ENCODE measurements around the gene NPY4R2. TPM values are rescaled to one million over a fixed set of nuclear protein-coding genes. Genes with fewer than 3 reads are reported as not detected.
"Not testable (repeated sequence)": the region's sequence is repeated elsewhere in the genome, so short reads cannot be mapped to it uniquely, and the experiment has no call there.

NPY4R2 gene
- total and polyA plus RNA-seq, 9 of the 15 experiments (the other 6 are each of a cell fraction or from before 2014, with no cell fraction given): not detected

- H4K20me1 ChIP-seq (replicated peaks; ENCODE audit: control insufficient read depth, insufficient read depth, low read length); H3K9me1 ChIP-seq (ENCODE audit: control insufficient read depth, insufficient read depth, low read length); H3K9ac ChIP-seq (ENCODE audit: insufficient read depth in 1 of 2, low read depth in 2 of 2, low read length in 2 of 2); H2AFZ ChIP-seq (ENCODE audit: low read depth, low read length); DNase-seq (ENCODE audit: extremely low read depth in 1 of 4, low spot score in 3 of 4); H3K27ac ChIP-seq (ENCODE audit: extremely low read depth, low read depth, low read length); POLR2A ChIA-PET; BruUV-seq (replicated peaks); H3K4me1 ChIP-seq (replicated peaks in 1 of 2; ENCODE audit: control insufficient read depth in 2 of 2, insufficient read depth in 2 of 2, low read length in 2 of 2); CTCF ChIA-PET (ENCODE audit: low intra/inter-chr PET ratio); intact Hi-C loops (cut with micrococcal nuclease); ATAC-seq; H3K4me3 ChIP-seq; H3K9me3 ChIP-seq (replicated peaks; ENCODE audit: control insufficient read depth, insufficient read depth, low read depth, low read length); H3K4me2 ChIP-seq (ENCODE audit: insufficient read depth, low read length); FAIRE-seq; H3K27me3 ChIP-seq (ENCODE audit: control insufficient read depth in 2 of 2, insufficient read depth in 2 of 2, low read length in 2 of 2); H3K79me2 ChIP-seq (ENCODE audit: control insufficient read depth, insufficient read depth, low read length); H3K36me3 ChIP-seq (ENCODE audit: control insufficient read depth, insufficient read depth, low read length): not testable (repeated sequence)
- no CpG with 5 or more reads among the region's 2 CpGs for WGBS (ENCODE audit: insufficient coverage, low coverage, missing lambda C conversion rate)
- in situ Hi-C loops (cut with MboI): loop anchor here (25.0 kb wide), 1 partner anchor 1611 kb away; the partner anchor contains the start of gene ANTXRL
These were observed 20.6 kb upstream of the NPY4R2 start for GRCh38 chr10:47897813-47898212.

- H3K4me3 ChIP-seq; H3K9ac ChIP-seq (ENCODE audit: insufficient read depth in 1 of 2, low read depth in 2 of 2, low read length in 2 of 2); H3K27ac ChIP-seq (ENCODE audit: extremely low read depth, low read depth, low read length); BruUV-seq (replicated peaks); intact Hi-C loops (cut with micrococcal nuclease); H3K4me2 ChIP-seq (ENCODE audit: insufficient read depth, low read length); H3K79me2 ChIP-seq (ENCODE audit: control insufficient read depth, insufficient read depth, low read length); H3K36me3 ChIP-seq (ENCODE audit: control insufficient read depth, insufficient read depth, low read length); H2AFZ ChIP-seq (ENCODE audit: low read depth, low read length); H3K27me3 ChIP-seq (ENCODE audit: control insufficient read depth in 2 of 2, insufficient read depth in 2 of 2, low read length in 2 of 2); H4K20me1 ChIP-seq (replicated peaks; ENCODE audit: control insufficient read depth, insufficient read depth, low read length); POLR2A ChIA-PET; H3K9me3 ChIP-seq (replicated peaks; ENCODE audit: control insufficient read depth, insufficient read depth, low read depth, low read length); CTCF ChIA-PET (ENCODE audit: low intra/inter-chr PET ratio); H3K9me1 ChIP-seq (ENCODE audit: control insufficient read depth, insufficient read depth, low read length); DNase-seq (ENCODE audit: extremely low read depth in 1 of 4, low spot score in 3 of 4); H3K4me1 ChIP-seq (replicated peaks in 1 of 2; ENCODE audit: control insufficient read depth in 2 of 2, insufficient read depth in 2 of 2, low read length in 2 of 2); ATAC-seq; FAIRE-seq: not testable (repeated sequence)
- 0% methylated on average over 1 of the region's 1 CpG for WGBS (ENCODE audit: insufficient coverage, low coverage, missing lambda C conversion rate)
- in situ Hi-C loops (cut with MboI): loop anchor here (5.0 kb wide), 1 partner anchor 1432 kb away; no protein-coding TSS in a partner anchor
These were observed 9.1 kb upstream of the NPY4R2 start for GRCh38 chr10:47909333-47909732.

GRCh38 chr10:47910486-47910885 is 8.0 kb upstream of the NPY4R2 start:
- DNase-seq (ENCODE audit: extremely low read depth in 1 of 4, low spot score in 3 of 4); H3K4me2 ChIP-seq (ENCODE audit: insufficient read depth, low read length); H3K9me1 ChIP-seq (ENCODE audit: control insufficient read depth, insufficient read depth, low read length); intact Hi-C loops (cut with micrococcal nuclease); H3K4me3 ChIP-seq; H3K79me2 ChIP-seq (ENCODE audit: control insufficient read depth, insufficient read depth, low read length); H2AFZ ChIP-seq (ENCODE audit: low read depth, low read length); ATAC-seq; H3K4me1 ChIP-seq (replicated peaks in 1 of 2; ENCODE audit: control insufficient read depth in 2 of 2, insufficient read depth in 2 of 2, low read length in 2 of 2); in situ Hi-C loops (cut with MboI); H4K20me1 ChIP-seq (replicated peaks; ENCODE audit: control insufficient read depth, insufficient read depth, low read length); CTCF ChIA-PET (ENCODE audit: low intra/inter-chr PET ratio); H3K36me3 ChIP-seq (ENCODE audit: control insufficient read depth, insufficient read depth, low read length); BruUV-seq (replicated peaks); H3K9me3 ChIP-seq (replicated peaks; ENCODE audit: control insufficient read depth, insufficient read depth, low read depth, low read length); H3K27me3 ChIP-seq (ENCODE audit: control insufficient read depth in 2 of 2, insufficient read depth in 2 of 2, low read length in 2 of 2); H3K9ac ChIP-seq (ENCODE audit: insufficient read depth in 1 of 2, low read depth in 2 of 2, low read length in 2 of 2); POLR2A ChIA-PET; H3K27ac ChIP-seq (ENCODE audit: extremely low read depth, low read depth, low read length); FAIRE-seq: not testable (repeated sequence)
- WGBS (ENCODE audit: insufficient coverage, low coverage, missing lambda C conversion rate): 0% methylated on average over 3 of the region's 4 CpGs

GRCh38 chr10:47914052-47914451 is 4.4 kb upstream of the NPY4R2 start:
- intact Hi-C loops (cut with micrococcal nuclease); H3K4me3 ChIP-seq; BruUV-seq (replicated peaks); DNase-seq (ENCODE audit: extremely low read depth in 1 of 4, low spot score in 3 of 4); H3K79me2 ChIP-seq (ENCODE audit: control insufficient read depth, insufficient read depth, low read length); POLR2A ChIA-PET; H3K9me1 ChIP-seq (ENCODE audit: control insufficient read depth, insufficient read depth, low read length); H3K36me3 ChIP-seq (ENCODE audit: control insufficient read depth, insufficient read depth, low read length); in situ Hi-C loops (cut with MboI); H4K20me1 ChIP-seq (replicated peaks; ENCODE audit: control insufficient read depth, insufficient read depth, low read length); H2AFZ ChIP-seq (ENCODE audit: low read depth, low read length); ATAC-seq; FAIRE-seq; H3K27ac ChIP-seq (ENCODE audit: extremely low read depth, low read depth, low read length); H3K27me3 ChIP-seq (ENCODE audit: control insufficient read depth in 2 of 2, insufficient read depth in 2 of 2, low read length in 2 of 2); H3K9me3 ChIP-seq (replicated peaks; ENCODE audit: control insufficient read depth, insufficient read depth, low read depth, low read length); H3K9ac ChIP-seq (ENCODE audit: insufficient read depth in 1 of 2, low read depth in 2 of 2, low read length in 2 of 2); H3K4me2 ChIP-seq (ENCODE audit: insufficient read depth, low read length); H3K4me1 ChIP-seq (replicated peaks in 1 of 2; ENCODE audit: control insufficient read depth in 2 of 2, insufficient read depth in 2 of 2, low read length in 2 of 2); CTCF ChIA-PET (ENCODE audit: low intra/inter-chr PET ratio): not testable (repeated sequence)
- WGBS (ENCODE audit: insufficient coverage, low coverage, missing lambda C conversion rate): no CpG with 5 or more reads among the region's 2 CpGs
